ENCODE data around the gene ETV6. TPM values are rescaled to one million over a fixed set of nuclear protein-coding genes. Genes with fewer than 3 reads are reported as not detected.

ETV6 gene
- total and polyA plus RNA-seq, 2 experiments from 2014 or later: 9.1 to 11.9 TPM

- Histone ChIP-seq H3K36me3 (no peaks in the 10 kb centered on the region), H3K4me1 (ENCODE audit: low read depth) (peaks cover 23% of the 10 kb centered on the region), H3K27ac (no peak overlapping the region), H3K4me3 (no peak overlapping the region), H3K9me3 (ENCODE audit: low read depth) (no peaks in the 10 kb centered on the region), H3K27me3 (no peaks in the 10 kb centered on the region)
- no peak for DNase-seq (ENCODE audit: low read depth in 1 of 2, low spot score in 1 of 2)
- TF ChIP-seq, protein P1, sequence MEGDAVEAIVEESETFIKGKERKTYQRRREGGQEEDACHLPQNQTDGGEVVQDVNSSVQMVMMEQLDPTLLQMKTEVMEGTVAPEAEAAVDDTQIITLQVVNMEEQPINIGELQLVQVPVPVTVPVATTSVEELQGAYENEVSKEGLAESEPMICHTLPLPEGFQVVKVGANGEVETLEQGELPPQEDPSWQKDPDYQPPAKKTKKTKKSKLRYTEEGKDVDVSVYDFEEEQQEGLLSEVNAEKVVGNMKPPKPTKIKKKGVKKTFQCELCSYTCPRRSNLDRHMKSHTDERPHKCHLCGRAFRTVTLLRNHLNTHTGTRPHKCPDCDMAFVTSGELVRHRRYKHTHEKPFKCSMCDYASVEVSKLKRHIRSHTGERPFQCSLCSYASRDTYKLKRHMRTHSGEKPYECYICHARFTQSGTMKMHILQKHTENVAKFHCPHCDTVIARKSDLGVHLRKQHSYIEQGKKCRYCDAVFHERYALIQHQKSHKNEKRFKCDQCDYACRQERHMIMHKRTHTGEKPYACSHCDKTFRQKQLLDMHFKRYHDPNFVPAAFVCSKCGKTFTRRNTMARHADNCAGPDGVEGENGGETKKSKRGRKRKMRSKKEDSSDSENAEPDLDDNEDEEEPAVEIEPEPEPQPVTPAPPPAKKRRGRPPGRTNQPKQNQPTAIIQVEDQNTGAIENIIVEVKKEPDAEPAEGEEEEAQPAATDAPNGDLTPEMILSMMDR (IDR thresholded peaks at IDR 0.05; ENCODE audit: low read depth, low read length): no peak
Observed at GRCh38 chr12:11776316-11776715, 126.8 kb downstream of the ETV6 start.

- DNase-seq (ENCODE audit: low read depth in 1 of 2, low spot score in 1 of 2): no peak
- Histone ChIP-seq H3K4me3 (no peak overlapping the region), H3K4me1 (ENCODE audit: low read depth) (peaks cover 28% of the 10 kb centered on the region), H3K9me3 (ENCODE audit: low read depth) (no peaks in the 10 kb centered on the region), H3K36me3 (no peaks in the 10 kb centered on the region), H3K27me3 (no peaks in the 10 kb centered on the region), H3K27ac (peak overlapping the region; percentile 90)
- TF ChIP-seq, protein P1 (IDR thresholded peaks at IDR 0.05; ENCODE audit: low read depth, low read length): no peak
Observed at GRCh38 chr12:11777451-11777850, 128.0 kb downstream of the ETV6 start.

- no peaks in the 10 kb centered on the region for H3K27me3 ChIP-seq
- H3K36me3 ChIP-seq: no peaks in the 10 kb centered on the region
- no peak overlapping the region for H3K4me3 ChIP-seq
- no peak for DNase-seq (ENCODE audit: low read depth in 1 of 2, low spot score in 1 of 2)
- TF ChIP-seq, protein P1 (IDR thresholded peaks at IDR 0.05; ENCODE audit: low read depth, low read length): no peak
- peaks cover 31% of the 10 kb centered on the region for H3K4me1 ChIP-seq (ENCODE audit: low read depth)
- H3K27ac ChIP-seq: peak overlapping the region; percentile 90
- no peaks in the 10 kb centered on the region for H3K9me3 ChIP-seq (ENCODE audit: low read depth)
Observed at GRCh38 chr12:11777962-11778361, 128.5 kb downstream of the ETV6 start.

DNA sequence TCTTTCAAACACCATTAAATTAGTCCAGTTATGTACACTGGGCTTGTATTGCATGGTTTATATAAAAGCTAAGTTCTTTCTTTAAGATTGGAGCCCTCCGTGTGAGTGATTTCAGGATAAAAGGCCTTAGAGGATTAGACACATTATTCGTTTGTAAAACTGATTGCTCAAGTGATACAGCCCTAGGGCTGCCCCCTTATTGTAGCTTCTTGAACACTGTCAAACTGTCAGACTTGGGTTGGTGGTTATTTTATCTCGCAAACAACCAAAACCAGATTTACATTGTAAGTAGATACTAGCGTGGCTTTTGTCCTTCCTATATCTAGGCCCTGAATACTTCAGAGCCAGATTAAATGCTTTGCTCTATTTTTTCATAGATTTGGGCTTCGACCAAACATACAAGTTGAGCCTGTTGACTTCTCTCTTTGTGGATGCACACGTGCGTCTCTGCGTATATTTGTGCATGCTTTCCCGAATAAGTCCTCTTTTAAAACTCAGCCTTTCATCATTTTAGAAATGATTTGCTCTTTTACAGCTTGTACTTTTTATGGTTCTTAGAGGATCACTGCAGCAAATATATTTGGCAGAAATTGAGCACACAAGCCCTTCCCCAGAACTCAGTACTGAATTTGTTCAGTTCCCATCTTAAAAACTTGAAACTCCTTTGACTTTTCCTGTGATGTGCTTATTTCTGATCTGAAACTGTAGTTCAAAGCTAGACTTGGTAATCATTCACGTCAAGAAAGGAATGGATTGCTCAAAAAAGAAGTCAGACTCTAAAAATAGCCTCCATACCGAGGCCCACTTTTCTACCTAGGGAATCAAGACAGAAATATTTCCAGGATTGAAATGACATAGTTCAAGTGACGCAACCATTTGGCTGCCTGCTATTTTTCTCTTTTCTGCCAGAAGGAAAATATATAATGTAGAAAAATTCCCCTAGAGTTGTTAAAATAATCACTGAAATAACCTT is 129.5 kb downstream of the ETV6 start:
- TF ChIP-seq, protein P1 (IDR thresholded peaks at IDR 0.05; ENCODE audit: low read depth, low read length): no peak
- no peaks in the 10 kb centered on the region for H3K36me3 ChIP-seq
- H3K4me3 ChIP-seq: no peak overlapping the region
- peak; percentile 37 to 85 for DNase-seq (ENCODE audit: low read depth in 1 of 2, low spot score in 1 of 2)
- H3K9me3 ChIP-seq (ENCODE audit: low read depth): no peaks in the 10 kb centered on the region
- peaks cover 31% of the 10 kb centered on the region for H3K4me1 ChIP-seq (ENCODE audit: low read depth)
- H3K27me3 ChIP-seq: no peaks in the 10 kb centered on the region
- peak overlapping the region; percentile 90 for H3K27ac ChIP-seq

DNA sequence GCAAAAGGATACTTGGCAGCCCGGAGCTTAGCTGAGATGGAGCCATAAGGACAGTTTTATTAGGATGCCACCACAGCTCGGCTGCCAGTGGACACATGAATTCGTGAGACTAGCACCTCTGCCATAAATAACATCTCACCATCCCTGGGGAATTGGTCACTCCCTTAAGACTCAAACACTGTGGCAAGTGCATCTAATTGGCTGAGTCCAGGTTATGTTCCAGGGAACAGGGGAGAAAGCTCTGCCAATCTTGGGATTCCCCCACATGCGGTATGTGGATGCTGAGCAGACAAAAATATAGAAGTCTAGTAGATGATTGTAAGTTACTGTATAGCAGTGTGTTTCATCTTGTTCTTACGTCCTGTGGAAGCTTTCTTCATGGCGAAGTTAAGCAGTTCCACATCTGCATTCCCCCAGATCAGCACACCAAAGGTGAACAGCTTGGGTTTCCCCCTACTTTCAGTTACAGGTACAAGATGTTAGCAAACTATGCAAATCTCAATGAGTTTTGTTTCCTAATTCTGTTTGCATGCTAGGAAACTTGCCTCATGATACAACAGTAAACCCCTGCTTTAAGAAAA is 131.1 kb downstream of the ETV6 start:
- DNase-seq (ENCODE audit: low read depth in 1 of 2, low spot score in 1 of 2): no peak
- Histone ChIP-seq H3K4me1 (ENCODE audit: low read depth) (peaks cover 40% of the 10 kb centered on the region), H3K36me3 (no peaks in the 10 kb centered on the region), H3K9me3 (ENCODE audit: low read depth) (no peaks in the 10 kb centered on the region), H3K27me3 (no peaks in the 10 kb centered on the region), H3K27ac (no peak overlapping the region), H3K4me3 (no peak overlapping the region)
- TF ChIP-seq, protein P1 (IDR thresholded peaks at IDR 0.05; ENCODE audit: low read depth, low read length): no peak

All from cardiac muscle cell (in vitro differentiated cells and primary cell).